HG03571 (cell line): ENCODE measurements around the gene RCOR1.
A peak's percentile ranks its signal among the peaks of the same experiment; 100 is the strongest.
"Not testable (repeated sequence)": the region's sequence is repeated elsewhere in the genome, so short reads cannot be mapped to it uniquely, and the experiment has no call there.

ENCODE experiments used
- ATAC-seq: cut with Tn5 transposase; IDR thresholded peaks from one replicate; pipeline ENCODE4 v1.9.1; 2021; ENCODE audit not compliant: unreplicated experiment

Gene RCOR1

GRCh38 chr14:102591372-102591943 is 991 bp upstream of the RCOR1 start:
- no peak for ATAC-seq

GRCh38 chr14:102592763-102593060 is 263 bp downstream of the RCOR1 start:
- ATAC-seq: peak; percentile 1

GRCh38 chr14:102593061-102593824 is 794 bp downstream of the RCOR1 start:
- peak; percentile 23 for ATAC-seq

GRCh38 chr14:102593825-102594137 is 1.3 kb downstream of the RCOR1 start:
- ATAC-seq: no peak

GRCh38 chr14:102594514-102595175 is 2.2 kb downstream of the RCOR1 start:
- no peak for ATAC-seq

- ATAC-seq: no peak
These were observed 9.0 kb downstream of the RCOR1 start for GRCh38 chr14:102601378-102601925.

- no peak for ATAC-seq
These were observed 10.2 kb downstream of the RCOR1 start for GRCh38 chr14:102602421-102603292.

- ATAC-seq: no peak
These were observed 11.0 kb downstream of the RCOR1 start for GRCh38 chr14:102603293-102603907.

GRCh38 chr14:102604183-102604582 is 11.7 kb downstream of the RCOR1 start:
- no peak for ATAC-seq

- ATAC-seq: no peak
These were observed 12.6 kb downstream of the RCOR1 start for GRCh38 chr14:102605029-102605428.

- peak; percentile 39 for ATAC-seq
These were observed 13.8 kb downstream of the RCOR1 start for GRCh38 chr14:102606296-102606695.

- no peak for ATAC-seq
These were observed 15.6 kb downstream of the RCOR1 start for GRCh38 chr14:102608064-102608446.

GRCh38 chr14:102610968-102611811 is 18.7 kb downstream of the RCOR1 start:
- no peak for ATAC-seq

GRCh38 chr14:102616318-102616717 is 23.9 kb downstream of the RCOR1 start:
- no peak for ATAC-seq

- ATAC-seq: no peak
These were observed 24.4 kb downstream of the RCOR1 start for GRCh38 chr14:102616799-102617198.

- not testable (repeated sequence) for ATAC-seq
These were observed 26.6 kb downstream of the RCOR1 start for GRCh38 chr14:102619012-102619411.

GRCh38 chr14:102620413-102620812 is 28.0 kb downstream of the RCOR1 start:
- no peak for ATAC-seq

GRCh38 chr14:102622262-102622885 is 29.9 kb downstream of the RCOR1 start:
- no peak for ATAC-seq

- ATAC-seq: no peak
These were observed 32.2 kb downstream of the RCOR1 start for GRCh38 chr14:102624666-102625065.
